Panc1 (cell line): ENCODE measurements around the gene ACACB. TPM values are rescaled to one million over a fixed set of nuclear protein-coding genes. Genes with fewer than 3 reads are reported as not detected.

Source experiments
- ATAC-seq: fragments of 200-7000 bp; cut with Tn5 transposase; 2 replicates; pipeline ENCODE4 v1.9.1; 2020; ENCODE audit warnings: mild to moderate bottlenecking, moderate library complexity
- BruUV-seq: library from RNA; stranded (reverse); fragments of 400-500 nt; replicated peaks from 2 replicates; lab custom pipeline; 2021; lab: Mats Ljungman, UMichigan
- CTCF ChIA-PET: fragments of 300-600 bp; sonication (Branson Sonifier 250); formaldehyde crosslinking; loops from one replicate; lab custom pipeline; 2022; ENCODE audit warnings: antibody characterized with exemption; lab: Charles Lee
- POLR2A ChIA-PET: fragments of 300-600 bp; sonication (Branson Sonifier 250); formaldehyde crosslinking; loops from one replicate; lab custom pipeline; 2022; ENCODE audit warnings: antibody characterized with exemption; lab: Charles Lee
- DNase-seq: peaks from one replicate; pipeline ENCODE4 v3.0.0-alpha.2; 2010; ENCODE audit warnings: low read depth, low spot score
- H3K27ac ChIP-seq: 2 replicates; pipeline ENCODE4 v1.5.1; 2011; ENCODE audit warnings: mild to moderate bottlenecking, low read length, inconsistent platforms
- H3K27me3 ChIP-seq: fragments of 200-500 bp; sonication (Bioruptor generic); 2 replicates; pipeline ENCODE4 v1.6.0; 2014; ENCODE audit warnings: low read length, inconsistent platforms; ENCODE audit not compliant: control insufficient read depth, insufficient read depth
- H3K36me3 ChIP-seq: fragments of 200-500 bp; sonication (Bioruptor generic); 2 replicates; pipeline ENCODE4 v1.5.1; 2014; ENCODE audit warnings: inconsistent platforms, mild to moderate bottlenecking, low read length, moderate library complexity; ENCODE audit not compliant: control insufficient read depth, insufficient read depth
- H3K4me1 ChIP-seq: 2 replicates; pipeline ENCODE4 v1.5.1; 2011; ENCODE audit warnings: inconsistent platforms, mild to moderate bottlenecking, low read length, moderate library complexity; ENCODE audit not compliant: control insufficient read depth, insufficient read depth
- H3K4me3 ChIP-seq, 2 experiments: 2 replicates each; pipeline ENCODE4 v1.5.1; 2011 to 2012; ENCODE audit warnings: low read depth in 2 of 2, low read length in 2 of 2, mild to moderate bottlenecking in 2 of 2, inconsistent platforms in 1 of 2, moderate library complexity in 1 of 2
- H3K9me3 ChIP-seq: fragments of 200-500 bp; sonication (Bioruptor generic); 2 replicates; pipeline ENCODE4 v1.5.1; 2014; ENCODE audit warnings: low read depth, mild to moderate bottlenecking, inconsistent platforms, low read length, moderate library complexity; ENCODE audit not compliant: control insufficient read depth, insufficient read depth
- CTCF ChIP-seq: fragments of 450-650 bp; IDR thresholded peaks from 2 replicates; pipeline ENCODE4 v1.5.1; 2017; ENCODE audit warnings: mild to moderate bottlenecking
- POLR2AphosphoS5 ChIP-seq: IDR thresholded peaks from 2 replicates; pipeline ENCODE4 v1.6.1; 2012; ENCODE audit warnings: mild to moderate bottlenecking, low read depth, low read length, moderate library complexity
- REST ChIP-seq, 2 experiments: IDR thresholded peaks; 2 replicates each; pipeline ENCODE4 v1.6.1; 2011 to 2012; ENCODE audit warnings: low read depth in 2 of 2, control low read depth in 1 of 2, low read length in 1 of 2, mild to moderate bottlenecking in 1 of 2, moderate library complexity in 1 of 2; ENCODE audit not compliant: insufficient read depth in 1 of 2
- SIN3A ChIP-seq: IDR thresholded peaks from 2 replicates; pipeline ENCODE4 v1.6.1; 2012; ENCODE audit warnings: low read depth, mild to moderate bottlenecking, low read length, moderate library complexity, borderline replicate concordance; ENCODE audit not compliant: insufficient read depth
- TCF7L2 ChIP-seq: IDR thresholded peaks from 2 replicates; pipeline ENCODE4 v1.6.1; 2011; ENCODE audit warnings: mild to moderate bottlenecking, low read depth, low read length, inconsistent platforms
- in situ Hi-C: cut with HindIII; loops from 2 replicates; pipeline ENCODE4 v1.10.0; 2016; ENCODE audit warnings: low sequenced_read_pairs, low pct_unique_long_range_greater_than_20kb
- intact Hi-C: fragments of 100-400 bp; cut with micrococcal nuclease; formaldehyde crosslinking; loops from one replicate; pipeline ENCODE4 v1.10.0; 2022; ENCODE audit not compliant: unreplicated experiment
- total RNA-seq: library from RNA; stranded (reverse); gene quantifications from one replicate; pipeline ENCODE4 v1.2.1, GENCODE V29; 2021; ENCODE audit not compliant: unreplicated experiment

ACACB gene
- total RNA-seq, 1 experiment from 2014 or later: 12.3 TPM

- ChIA-PET CTCF (no interaction called here), POLR2A (no interaction called here)
- intact Hi-C loops (no loop called here), in situ Hi-C loops (no loop called here)
- ATAC-seq (no peak), DNase-seq (no peak)
- H3K27me3 ChIP-seq: no peaks in the 10 kb centered on the region
- BruUV-seq: no TSS peak
- H3K36me3 ChIP-seq: peaks cover 11% of the 10 kb centered on the region
- H3K27ac ChIP-seq: no peak overlapping the region
- H3K4me3 ChIP-seq: no peak overlapping the region
- H3K9me3 ChIP-seq: no peaks in the 10 kb centered on the region
- no peak for TF ChIP-seq SIN3A
- TF ChIP-seq REST (IDR thresholded peaks at IDR 0.05; ENCODE audit: insufficient read depth in 1 of 2, low read depth in 2 of 2, low read length in 1 of 2): no peak
- TF ChIP-seq TCF7L2: no peak
- no peak for TF ChIP-seq CTCF
- TF ChIP-seq POLR2AphosphoS5: no peak
- peaks cover 7% of the 10 kb centered on the region for H3K4me1 ChIP-seq
Observed at GRCh38 chr12:109100741-109101140, 15.6 kb upstream of the ACACB start.

GRCh38 chr12:109102491-109102890 is 13.9 kb upstream of the ACACB start:
- H3K27ac ChIP-seq: no peak overlapping the region
- H3K4me3 ChIP-seq: no peak overlapping the region
- H3K9me3 ChIP-seq: no peaks in the 10 kb centered on the region
- H3K4me1 ChIP-seq: peaks cover 7% of the 10 kb centered on the region
- ChIA-PET CTCF (interaction anchor here (0.7 kb wide), 1 partner anchor 9 kb away, joined by 3 read pairs; no protein-coding TSS in a partner anchor), POLR2A (no interaction called here)
- DNase-seq (no peak), ATAC-seq (no peak)
- H3K27me3 ChIP-seq: no peaks in the 10 kb centered on the region
- TF ChIP-seq REST (IDR thresholded peaks at IDR 0.05; ENCODE audit: insufficient read depth in 1 of 2, low read depth in 2 of 2, low read length in 1 of 2) (no peak), SIN3A (no peak), TCF7L2 (no peak), CTCF (no peak), POLR2AphosphoS5 (no peak)
- intact Hi-C loops (no loop called here), in situ Hi-C loops (no loop called here)
- BruUV-seq: no TSS peak
- H3K36me3 ChIP-seq: peaks cover 11% of the 10 kb centered on the region
